Measurements from ENCODE around the gene UBE2V1. TPM values are rescaled to one million over a fixed set of nuclear protein-coding genes. Genes with fewer than 3 reads are reported as not detected.
A peak's percentile ranks its signal among the peaks of the same experiment; 100 is the strongest.

Gene UBE2V1
- total RNA-seq, 1 experiment from 2014 or later = 119 TPM

- H4K20me1 ChIP-seq (ENCODE audit: low read length) = peaks cover 44% of the 10 kb centered on the region
- intact Hi-C loops (cut with micrococcal nuclease) = loop anchor here (2.0 to 10.0 kb wide), 2 partner anchors 25 to 623 kb away; partner anchors contain the start of gene PARD6B
Observed at GRCh38 chr20:50111829-50112495, 988 bp downstream of the UBE2V1 start.

GRCh38 chr20:50111120-50111828 lies 1.7 kb downstream of the UBE2V1 start:
- Histone ChIP-seq H3K4me3 (ENCODE audit: low read length) (peak overlapping the region; percentile 90), H3F3A (ENCODE audit: low read length, unreplicated experiment) (peaks cover 12% of the 10 kb centered on the region), H3K4me2 (ENCODE audit: low read length) (peak overlapping the region; percentile 84), H3K9ac (ENCODE audit: low read length) (peak overlapping the region; percentile 91), H4K20me1 (ENCODE audit: low read length) (peaks cover 48% of the 10 kb centered on the region), H3K9me2 (replicated peaks; ENCODE audit: low read length) (no peaks in the 10 kb centered on the region), H3K79me2 (ENCODE audit: low read length) (peaks cover 88% of the 10 kb centered on the region), H3K27ac (ENCODE audit: low read length) (peak overlapping the region; percentile 67), H2AFZ (ENCODE audit: low read length) (no peak overlapping the region), H3K27me3 (ENCODE audit: low read length) (no peaks in the 10 kb centered on the region), H3K36me3 (ENCODE audit: low read depth, low read length) (peaks cover 19% of the 10 kb centered on the region), H3K4me1 (ENCODE audit: insufficient read depth, low read length) (peaks cover 54% of the 10 kb centered on the region), H3K9me3 (ENCODE audit: low read length) (no peaks in the 10 kb centered on the region)
- no TSS peak for BruUV-seq (replicated peaks)
- POLR2A ChIA-PET (ENCODE audit: unreplicated experiment) = interaction anchor here (0.7 kb wide), 1 partner anchor 651 kb away, joined by 5 read pairs; no protein-coding TSS in a partner anchor
- ATAC-seq = peak; percentile 43
- intact Hi-C loops (cut with micrococcal nuclease) = loop anchor here (10.0 kb wide), 1 partner anchor 624 kb away; the partner anchor contains the start of gene PARD6B
- CTCF ChIA-PET = no interaction called here
- TF ChIP-seq EZH2 (IDR thresholded peaks at IDR 0.05; ENCODE audit: low read length, unreplicated experiment) = no peak
- TF ChIP-seq EZH2phosphoT487 (IDR thresholded peaks at IDR 0.05; ENCODE audit: borderline replicate concordance, low read length) = no peak
- peak; percentile 84 for DNase-seq

More at GRCh38 chr20:50111829-50112495, 988 bp downstream of the UBE2V1 start:
- Histone ChIP-seq H3K79me2 (ENCODE audit: low read length) (peaks cover 81% of the 10 kb centered on the region), H3K4me3 (ENCODE audit: low read length) (peak overlapping the region; percentile 90), H3K9ac (ENCODE audit: low read length) (peak overlapping the region; percentile 91), H3K36me3 (ENCODE audit: low read depth, low read length) (peaks cover 17% of the 10 kb centered on the region), H3K4me2 (ENCODE audit: low read length) (peak overlapping the region; percentile 84), H3K9me2 (replicated peaks; ENCODE audit: low read length) (no peaks in the 10 kb centered on the region), H2AFZ (ENCODE audit: low read length) (peak overlapping the region; percentile 79; the same call in 1 of the 2 replicates), H3K27me3 (ENCODE audit: low read length) (no peaks in the 10 kb centered on the region), H3K9me3 (ENCODE audit: low read length) (no peaks in the 10 kb centered on the region), H3F3A (ENCODE audit: low read length, unreplicated experiment) (peaks cover 12% of the 10 kb centered on the region), H3K4me1 (ENCODE audit: insufficient read depth, low read length) (peaks cover 56% of the 10 kb centered on the region), H3K27ac (ENCODE audit: low read length) (peak overlapping the region; percentile 67)
- ATAC-seq (no peak), DNase-seq (no peak)
- TF ChIP-seq EZH2 (IDR thresholded peaks at IDR 0.05; ENCODE audit: low read length, unreplicated experiment) (no peak), EZH2phosphoT487 (IDR thresholded peaks at IDR 0.05; ENCODE audit: borderline replicate concordance, low read length) (no peak), CTCF (conservative IDR thresholded peaks at IDR 0.05; ENCODE audit: low read depth, low read length) (no peak)
- CTCF ChIA-PET = no interaction called here
- POLR2A ChIA-PET (ENCODE audit: unreplicated experiment) = no interaction called here
- BruUV-seq (replicated peaks) = TSS peak; percentile 31

DNA sequence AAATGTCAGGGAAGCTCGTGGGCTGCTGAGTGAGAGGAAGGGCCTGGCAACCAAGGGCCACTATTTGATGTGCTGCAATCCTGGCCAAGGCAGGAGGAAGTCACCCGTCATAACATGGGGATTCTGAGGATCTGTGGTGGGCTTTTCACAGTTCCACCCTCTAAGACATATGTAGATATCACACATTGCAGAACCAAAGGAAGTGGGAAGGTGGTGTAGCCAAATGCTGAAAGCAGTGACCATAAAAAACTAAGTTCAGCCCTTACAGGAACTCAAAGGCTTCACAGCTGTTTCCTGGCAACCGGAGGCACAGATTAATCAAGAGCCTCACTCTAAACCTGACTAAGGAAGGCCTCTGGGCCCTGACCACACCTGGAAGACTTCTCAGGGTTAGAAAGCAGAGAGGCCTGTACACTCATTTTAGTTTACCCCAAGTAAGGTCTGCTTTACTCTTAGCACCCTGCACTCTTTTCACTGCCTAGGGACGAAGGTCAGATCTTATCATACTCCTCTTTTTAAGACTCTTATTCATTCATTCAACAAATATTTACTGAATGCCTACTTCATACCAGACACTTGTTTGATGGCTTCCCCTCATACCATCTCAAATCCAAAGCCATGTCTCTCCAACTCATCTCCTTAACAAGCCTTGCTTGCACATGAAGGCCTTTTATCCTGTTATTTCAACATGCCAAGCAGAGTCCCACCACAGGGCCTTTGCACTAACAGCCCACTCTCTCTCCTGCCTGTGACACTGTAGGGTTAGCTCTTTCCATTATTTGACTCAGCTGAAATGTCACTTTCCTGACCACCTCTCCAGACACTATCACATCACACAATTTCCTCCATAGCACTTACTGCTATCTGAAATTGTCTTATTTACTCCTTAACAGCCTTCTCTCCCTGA lies 2.6 kb downstream of the UBE2V1 start:
- no peaks in the 10 kb centered on the region for H3K9me3 ChIP-seq (ENCODE audit: low read length)
- intact Hi-C loops (cut with micrococcal nuclease) = loop anchor here (10.0 kb wide), 1 partner anchor 624 kb away; the partner anchor contains the start of gene PARD6B
- DNase-seq (peak; percentile 91), ATAC-seq (peak; percentile 47)
- H3K4me3 ChIP-seq (ENCODE audit: low read length) = peak overlapping the region; percentile 90
- H3K79me2 ChIP-seq (ENCODE audit: low read length) = peaks cover 95% of the 10 kb centered on the region
- CTCF ChIA-PET = no interaction called here
- POLR2A ChIA-PET (ENCODE audit: unreplicated experiment) = no interaction called here
- H3F3A ChIP-seq (ENCODE audit: low read length, unreplicated experiment) = peaks cover 12% of the 10 kb centered on the region
- H3K36me3 ChIP-seq (ENCODE audit: low read depth, low read length) = peaks cover 19% of the 10 kb centered on the region
- peak overlapping the region; percentile 67 for H3K27ac ChIP-seq (ENCODE audit: low read length)
- peaks cover 49% of the 10 kb centered on the region for H3K4me1 ChIP-seq (ENCODE audit: insufficient read depth, low read length)
- TF ChIP-seq EZH2 (IDR thresholded peaks at IDR 0.05; ENCODE audit: low read length, unreplicated experiment) (no peak), EZH2phosphoT487 (IDR thresholded peaks at IDR 0.05; ENCODE audit: borderline replicate concordance, low read length) (no peak), CTCF (conservative IDR thresholded peaks at IDR 0.05; ENCODE audit: low read depth, low read length) (no peak)
- H4K20me1 ChIP-seq (ENCODE audit: low read length) = peaks cover 53% of the 10 kb centered on the region
- H3K9me2 ChIP-seq (replicated peaks; ENCODE audit: low read length) = no peaks in the 10 kb centered on the region
- H3K9ac ChIP-seq (ENCODE audit: low read length) = peak overlapping the region; percentile 91
- H2AFZ ChIP-seq (ENCODE audit: low read length) = no peak overlapping the region
- H3K4me2 ChIP-seq (ENCODE audit: low read length) = peak overlapping the region; percentile 84
- BruUV-seq (replicated peaks) = no TSS peak
- no peaks in the 10 kb centered on the region for H3K27me3 ChIP-seq (ENCODE audit: low read length)
